H7 (cell line): ENCODE results near the gene ZDHHC14. TPM values are rescaled to one million over a fixed set of nuclear protein-coding genes. Genes with fewer than 3 reads are reported as not detected.

Source experiments
- DNase-seq: peaks from one replicate; pipeline ENCODE4 v3.0.0; 2012
- H3K27me3 ChIP-seq: 2 replicates; pipeline ENCODE4 v1.6.0; 2011; ENCODE audit warnings: mild to moderate bottlenecking, low read length; ENCODE audit not compliant: control insufficient read depth, insufficient read depth
- H3K36me3 ChIP-seq: replicated peaks from 2 replicates; pipeline ENCODE4 v1.5.1; 2011; ENCODE audit warnings: low read length; ENCODE audit not compliant: control insufficient read depth, insufficient read depth
- H3K4me3 ChIP-seq: 2 replicates; pipeline ENCODE4 v1.5.1; 2011; ENCODE audit warnings: low read depth, mild to moderate bottlenecking, control low read depth, low read length, moderate library complexity; ENCODE audit not compliant: insufficient read depth
- total RNA-seq: library from RNA; depleted of rRNA; stranded (reverse); fragments of >200 nt; shearing (Covaris generic); gene quantifications from 2 replicates; pipeline ENCODE4 v1.2.3, GENCODE V29; 2014; rRNA removed

Gene ZDHHC14
- total RNA-seq, 1 experiment from 2014 or later, result 1.1 TPM

DNA sequence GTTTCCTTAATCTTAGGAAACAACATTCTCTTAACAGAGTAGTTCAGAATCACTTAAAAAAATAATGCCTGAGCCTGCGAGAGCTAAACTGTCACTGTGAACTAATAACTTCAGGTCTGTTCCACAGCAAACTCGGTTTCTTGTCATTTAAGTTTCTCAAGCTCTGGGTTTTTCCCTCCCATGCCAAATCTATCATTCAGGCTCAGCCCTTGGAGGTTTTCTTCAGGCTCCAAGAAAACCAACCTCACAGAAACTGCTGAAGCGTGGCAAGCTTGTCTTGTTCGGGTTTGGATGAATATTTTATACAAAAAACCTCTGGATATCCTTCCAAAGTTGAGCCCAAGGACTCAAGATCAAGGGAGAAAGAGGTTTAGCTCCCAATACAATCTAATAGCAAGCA is 342.4 kb downstream of the ZDHHC14 start:
- DNase-seq, result no peak
- Histone ChIP-seq H3K36me3 (no peaks in the 10 kb centered on the region), H3K4me3 (no peak overlapping the region), H3K27me3 (peaks cover 3% of the 10 kb centered on the region; the same call in 1 of the 2 replicates)

- no peak overlapping the region for H3K4me3 ChIP-seq
- H3K27me3 ChIP-seq, result peaks cover 3% of the 10 kb centered on the region; the same call in 1 of the 2 replicates
- H3K36me3 ChIP-seq, result no peaks in the 10 kb centered on the region
- no peak for DNase-seq
Observed at GRCh38 chr6:157724138-157724820, 343.3 kb downstream of the ZDHHC14 start.

- Histone ChIP-seq H3K27me3 (peaks cover 3% of the 10 kb centered on the region; the same call in 1 of the 2 replicates), H3K4me3 (no peak overlapping the region), H3K36me3 (no peaks in the 10 kb centered on the region)
- no peak for DNase-seq
Observed at GRCh38 chr6:157724960-157725741, 344.2 kb downstream of the ZDHHC14 start.

GRCh38 chr6:157725836-157726235 is 344.8 kb downstream of the ZDHHC14 start:
- no peak for DNase-seq

GRCh38 chr6:157726892-157727628 is 346.1 kb downstream of the ZDHHC14 start:
- Histone ChIP-seq H3K4me3 (no peak overlapping the region), H3K27me3 (no peaks in the 10 kb centered on the region), H3K36me3 (no peaks in the 10 kb centered on the region)
- DNase-seq, result no peak

More at GRCh38 chr6:157725836-157726235, 344.8 kb downstream of the ZDHHC14 start:
- Histone ChIP-seq H3K4me3 (no peak overlapping the region), H3K27me3 (peaks cover 3% of the 10 kb centered on the region; the same call in 1 of the 2 replicates), H3K36me3 (no peaks in the 10 kb centered on the region)

Other genes with a start within 250 kb of the ZDHHC14 start
- 4.6 and 6.5 TPM in 2 replicates for gene TMEM242, start 57.7 kb upstream of the ZDHHC14 start, total RNA-seq